Bronchial epithelial cell (primary cell): Measurements from ENCODE around the gene TINCR. TPM values are rescaled to one million over a fixed set of nuclear protein-coding genes. Genes with fewer than 3 reads are reported as not detected.
A peak's percentile ranks its signal among the peaks of the same experiment; 100 is the strongest.
"Not testable (repeated sequence)": the region's sequence is repeated elsewhere in the genome, so short reads cannot be mapped to it uniquely, and the experiment has no call there.

Experiments
- DNase-seq: peaks from one replicate; pipeline ENCODE4 v3.0.0-alpha.2; 2010; ENCODE audit warnings: low read depth
- FAIRE-seq: peaks from 2 replicates; lab custom pipeline; 2011; peaks lifted over from hg19 to GRCh38; lab: Jason Lieb, UNC
- H3K27me3 ChIP-seq: 2 replicates; pipeline ENCODE4 v1.5.1; 2011; ENCODE audit warnings: low read length; ENCODE audit not compliant: control insufficient read depth, insufficient read depth
- H3K36me3 ChIP-seq: 2 replicates; pipeline ENCODE4 v1.5.1; 2011; ENCODE audit warnings: low read length; ENCODE audit not compliant: control insufficient read depth, insufficient read depth
- H3K4me3 ChIP-seq: 2 replicates; pipeline ENCODE4 v1.5.1; 2011; ENCODE audit warnings: mild to moderate bottlenecking, low read depth, low read length, control low read depth
- total RNA-seq: library from RNA; depleted of rRNA; stranded (reverse); fragments of >200 nt; gene quantifications from 2 replicates; pipeline ENCODE4 v1.2.1, GENCODE V29; 2014
- TF ChIP-seq, protein P1 (sequence below): IDR thresholded peaks from 2 replicates; pipeline ENCODE4 v1.5.1; 2011; ENCODE audit warnings: mild to moderate bottlenecking, moderate library complexity, low read length, control low read depth, inconsistent platforms; ENCODE audit not compliant: insufficient read depth, severe bottlenecking

The TINCR gene
- 4.2 and 10.1 TPM in 2 replicates for total RNA-seq

DNA sequence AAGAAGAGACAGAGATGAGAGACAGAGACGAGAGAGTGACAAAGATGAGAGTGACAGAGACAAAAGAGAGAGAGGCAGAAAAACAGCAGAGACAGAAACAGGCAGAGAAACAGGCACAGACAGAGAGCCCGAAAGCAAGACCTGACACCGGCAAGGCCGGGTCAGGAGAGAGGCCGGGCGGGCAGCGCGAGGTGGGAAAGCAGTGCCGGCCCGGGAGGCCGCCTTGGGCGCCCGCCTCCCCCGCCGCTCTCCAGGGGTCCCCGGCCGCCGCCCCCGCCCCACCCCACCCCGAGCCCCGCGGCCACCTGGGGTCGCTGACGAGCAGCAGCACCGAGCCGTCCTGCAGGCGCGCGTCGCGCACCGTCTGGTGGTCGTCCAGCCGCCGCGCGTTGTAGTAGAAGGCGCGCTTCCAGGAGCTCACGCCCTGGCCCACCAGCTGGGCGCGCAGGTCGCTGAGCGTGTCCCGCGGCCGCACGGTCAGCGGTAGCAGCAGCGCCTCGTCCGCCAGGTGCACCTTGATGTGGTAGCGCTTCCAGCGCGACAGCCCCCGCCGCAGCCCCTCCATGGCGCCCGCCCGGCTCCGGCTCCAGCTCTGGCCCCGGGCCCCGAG is at the start of gene TINCR:
Gene TINCR, minus strand, starts transcription at position 594 of the 610 bp plus-strand sequence.
- DNase-seq (no peak), FAIRE-seq (no peak)
- Histone ChIP-seq H3K27me3 (peaks cover 8% of the 10 kb centered on the region), H3K36me3 (no peaks in the 10 kb centered on the region), H3K4me3 (peak within 1 kb of the TSS; percentile 66)
- TF ChIP-seq, protein P1, sequence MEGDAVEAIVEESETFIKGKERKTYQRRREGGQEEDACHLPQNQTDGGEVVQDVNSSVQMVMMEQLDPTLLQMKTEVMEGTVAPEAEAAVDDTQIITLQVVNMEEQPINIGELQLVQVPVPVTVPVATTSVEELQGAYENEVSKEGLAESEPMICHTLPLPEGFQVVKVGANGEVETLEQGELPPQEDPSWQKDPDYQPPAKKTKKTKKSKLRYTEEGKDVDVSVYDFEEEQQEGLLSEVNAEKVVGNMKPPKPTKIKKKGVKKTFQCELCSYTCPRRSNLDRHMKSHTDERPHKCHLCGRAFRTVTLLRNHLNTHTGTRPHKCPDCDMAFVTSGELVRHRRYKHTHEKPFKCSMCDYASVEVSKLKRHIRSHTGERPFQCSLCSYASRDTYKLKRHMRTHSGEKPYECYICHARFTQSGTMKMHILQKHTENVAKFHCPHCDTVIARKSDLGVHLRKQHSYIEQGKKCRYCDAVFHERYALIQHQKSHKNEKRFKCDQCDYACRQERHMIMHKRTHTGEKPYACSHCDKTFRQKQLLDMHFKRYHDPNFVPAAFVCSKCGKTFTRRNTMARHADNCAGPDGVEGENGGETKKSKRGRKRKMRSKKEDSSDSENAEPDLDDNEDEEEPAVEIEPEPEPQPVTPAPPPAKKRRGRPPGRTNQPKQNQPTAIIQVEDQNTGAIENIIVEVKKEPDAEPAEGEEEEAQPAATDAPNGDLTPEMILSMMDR: peak; percentile 33

DNA sequence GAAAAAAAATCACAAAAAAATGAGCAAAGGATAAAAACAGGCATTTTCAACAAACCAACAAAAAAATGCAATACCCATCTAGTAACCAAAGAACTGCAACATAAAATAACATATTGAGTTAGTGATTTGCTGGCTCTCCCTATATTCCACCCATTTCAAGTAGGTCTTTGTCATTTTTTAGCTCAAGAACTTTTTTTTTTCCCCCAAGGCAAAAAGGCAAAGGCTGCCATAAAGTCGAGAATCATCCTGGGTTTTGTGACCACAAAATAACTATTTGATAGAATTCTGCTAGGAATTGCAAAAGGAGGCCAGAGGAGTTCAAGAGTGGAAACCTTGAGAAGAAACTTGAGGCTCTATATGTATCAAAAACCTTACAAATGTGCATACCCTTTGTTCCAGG is 49.3 kb upstream of the TINCR start:
- Histone ChIP-seq H3K4me3 (no peak overlapping the region), H3K27me3 (no peaks in the 10 kb centered on the region), H3K36me3 (peaks cover 22% of the 10 kb centered on the region)
- FAIRE-seq: no peak
- no peak for DNase-seq
- TF ChIP-seq, protein P1: no peak

DNA sequence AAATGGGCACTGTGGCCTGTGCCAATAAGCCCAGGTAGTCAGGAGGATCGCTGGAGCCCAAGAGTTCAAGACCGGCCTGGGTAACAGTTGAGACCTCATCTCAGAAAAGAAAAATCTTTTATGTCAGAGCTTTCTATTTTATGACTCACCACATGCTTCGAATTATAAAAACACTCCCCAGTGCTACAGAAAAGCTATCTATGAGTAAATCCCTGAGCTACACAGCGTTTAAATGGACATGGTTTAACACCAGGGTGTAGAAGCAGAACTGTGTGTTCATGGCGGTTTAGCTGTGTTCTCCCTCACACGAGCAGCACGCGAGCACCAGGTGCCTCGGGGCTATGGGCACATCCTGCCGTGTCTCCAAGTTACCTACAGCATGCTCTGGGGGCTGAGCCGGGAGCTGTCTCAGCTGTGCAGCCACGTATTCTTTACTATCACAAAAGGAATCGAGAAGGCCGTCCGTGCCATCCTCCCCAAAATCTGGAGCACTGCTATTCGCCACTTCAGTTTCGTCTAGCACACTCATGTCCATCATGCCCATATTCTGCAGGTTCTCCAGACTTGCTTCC is 48.1 kb upstream of the TINCR start:
- FAIRE-seq: peak; percentile 90
- peaks cover 22% of the 10 kb centered on the region for H3K36me3 ChIP-seq
- TF ChIP-seq, protein P1: no peak
- no peaks in the 10 kb centered on the region for H3K27me3 ChIP-seq
- no peak overlapping the region for H3K4me3 ChIP-seq
- DNase-seq: no peak

- TF ChIP-seq, protein P1: no peak
- Histone ChIP-seq H3K4me3 (no peak overlapping the region), H3K27me3 (no peaks in the 10 kb centered on the region), H3K36me3 (peaks cover 27% of the 10 kb centered on the region)
- FAIRE-seq: peak; percentile 72
- no peak for DNase-seq
Measured at GRCh38 chr19:5612891-5613865, 45.4 kb upstream of the TINCR start.

- Histone ChIP-seq H3K27me3 (no peaks in the 10 kb centered on the region), H3K36me3 (peaks cover 25% of the 10 kb centered on the region), H3K4me3 (no peak overlapping the region)
- FAIRE-seq (no peak), DNase-seq (no peak)
- TF ChIP-seq, protein P1: no peak
Measured at GRCh38 chr19:5609881-5610448, 42.2 kb upstream of the TINCR start.

- H3K36me3 ChIP-seq: peaks cover 27% of the 10 kb centered on the region
- not testable (repeated sequence) for H3K4me3 ChIP-seq, FAIRE-seq, H3K27me3 ChIP-seq, DNase-seq
Measured at GRCh38 chr19:5608766-5609165, 41.0 kb upstream of the TINCR start.
